NOMO-1 (cell line): Measurements from ENCODE around the gene NAV2.
"Not testable (repeated sequence)": the region's sequence is repeated elsewhere in the genome, so short reads cannot be mapped to it uniquely, and the experiment has no call there.

ENCODE experiments used
- DNase-seq, 2 experiments: peaks; one replicate each; lab custom pipeline; 2025; ENCODE audit not compliant: unreplicated experiment in 2 of 2; lab: John Stamatoyannopoulos, UW

NAV2 gene

DNA sequence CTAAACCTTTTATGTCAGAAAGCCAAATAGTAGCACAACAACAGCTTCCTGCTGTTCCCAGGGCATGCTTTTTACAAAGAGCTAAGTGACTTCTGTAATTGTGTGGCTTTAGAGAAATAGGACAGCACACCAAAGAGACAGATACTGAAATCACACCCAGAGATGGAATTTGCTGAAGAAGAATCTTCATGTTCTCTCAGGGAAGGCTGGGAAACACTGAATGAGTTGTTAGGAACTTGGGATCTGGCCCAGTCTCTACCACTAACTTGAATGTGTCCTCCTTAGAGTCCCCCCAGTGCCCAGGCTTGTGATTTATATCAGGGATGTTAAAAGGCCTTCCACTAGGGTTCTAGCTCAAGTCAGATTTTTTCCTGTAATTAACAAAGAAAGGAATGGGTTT, 272.5 kb downstream of the NAV2 start:
- no peak for DNase-seq

DNA sequence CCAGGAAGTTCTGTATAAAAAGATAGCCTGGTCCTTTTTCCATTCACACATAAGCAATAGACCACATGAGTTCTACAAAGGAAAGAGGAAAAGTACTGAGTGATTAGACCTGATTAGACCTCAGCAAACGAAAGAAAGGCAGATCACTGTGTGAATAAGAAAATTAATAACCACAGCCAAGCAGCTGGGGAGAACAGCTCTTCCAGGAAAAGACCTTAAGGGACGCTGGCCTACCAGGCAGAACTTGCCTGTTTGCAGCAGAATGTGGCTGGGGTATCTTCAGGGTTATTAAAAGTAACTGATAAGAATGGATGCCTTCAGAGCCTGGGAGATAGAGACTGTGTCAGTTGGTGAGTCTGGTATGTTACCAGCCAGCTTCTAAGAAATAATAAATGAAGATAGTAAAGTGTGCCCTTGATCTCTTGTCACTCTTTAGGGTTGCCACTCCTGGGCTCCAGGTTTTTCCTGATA, 274.7 kb downstream of the NAV2 start:
- no peak for DNase-seq

DNA sequence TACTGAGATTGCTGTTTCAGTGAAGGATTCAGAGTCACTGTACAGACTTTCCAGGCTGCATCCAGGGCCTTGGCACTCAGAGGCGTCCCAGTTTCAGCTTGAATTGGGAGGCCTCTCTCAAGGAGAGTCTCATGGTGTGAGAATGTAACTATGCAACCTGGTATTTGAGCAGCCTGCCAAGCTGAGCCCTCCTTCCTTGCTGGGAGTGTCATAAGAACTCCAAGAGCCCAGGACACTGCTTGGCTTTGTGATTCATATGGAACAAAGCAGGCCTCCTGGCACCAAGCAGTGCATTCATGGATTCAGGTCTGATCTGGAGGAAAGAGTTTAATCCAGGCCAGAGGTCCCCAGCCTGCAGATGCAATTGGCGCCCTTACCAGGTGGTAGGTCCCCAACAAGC, 276.0 kb downstream of the NAV2 start:
- DNase-seq: no peak

DNA sequence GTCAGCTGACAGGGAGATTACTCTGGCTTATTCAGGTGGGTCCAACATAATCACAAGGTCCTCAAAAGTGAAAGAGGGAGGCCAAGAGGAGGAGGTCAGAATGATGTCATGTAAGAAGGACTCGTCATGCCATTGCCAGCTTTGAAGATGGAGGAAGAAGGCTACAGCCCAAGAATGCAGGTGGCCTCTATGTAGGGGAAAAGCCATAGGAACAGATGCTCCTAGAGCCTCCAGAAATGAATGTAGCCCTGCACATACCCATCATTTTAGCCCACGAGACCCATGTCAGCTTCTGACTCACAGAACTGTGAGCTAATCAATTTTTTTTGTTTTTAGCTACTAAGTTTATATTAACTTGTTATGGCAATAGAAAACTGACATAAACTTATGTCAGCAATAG, 276.6 kb downstream of the NAV2 start:
- DNase-seq: no peak

DNA sequence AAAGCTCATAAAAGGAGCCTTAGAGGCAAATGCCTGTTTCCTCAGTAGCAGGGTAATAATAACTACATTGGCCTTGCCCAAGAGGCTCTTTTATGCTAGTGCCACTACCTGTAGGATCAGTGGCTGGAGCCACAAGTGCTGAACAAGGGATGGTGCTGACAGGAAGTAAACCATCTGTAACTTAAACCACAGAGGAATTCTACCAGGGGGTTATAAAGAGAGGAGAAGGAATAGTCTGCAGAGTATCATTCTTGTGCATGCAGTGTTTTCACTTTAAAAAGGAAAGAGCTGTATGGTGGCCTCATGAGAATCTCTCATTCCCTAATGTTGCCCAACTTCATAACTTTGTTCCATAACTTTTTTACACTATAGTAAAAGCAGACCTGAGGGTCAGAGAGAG, 279.5 kb downstream of the NAV2 start:
- DNase-seq: no peak

DNA sequence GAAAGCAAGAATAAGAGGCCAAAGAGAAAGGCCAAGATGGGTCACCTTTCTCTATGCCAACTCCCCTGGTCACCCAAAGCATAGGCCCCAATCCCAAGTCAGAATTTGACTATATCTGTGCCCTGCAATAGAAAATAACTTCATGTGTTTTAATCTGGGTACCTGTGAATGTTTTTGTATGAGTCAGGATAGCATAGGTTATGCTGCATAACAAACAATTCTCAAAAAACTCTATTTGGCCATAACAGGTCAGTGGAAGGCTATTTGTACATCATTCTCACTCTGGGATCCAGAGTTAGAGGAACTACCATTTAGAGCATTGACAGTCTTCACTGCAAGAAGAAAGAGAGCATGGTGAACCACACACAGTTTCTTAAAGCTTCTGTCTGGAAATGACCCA, 280.4 kb downstream of the NAV2 start:
- DNase-seq: no peak

DNA sequence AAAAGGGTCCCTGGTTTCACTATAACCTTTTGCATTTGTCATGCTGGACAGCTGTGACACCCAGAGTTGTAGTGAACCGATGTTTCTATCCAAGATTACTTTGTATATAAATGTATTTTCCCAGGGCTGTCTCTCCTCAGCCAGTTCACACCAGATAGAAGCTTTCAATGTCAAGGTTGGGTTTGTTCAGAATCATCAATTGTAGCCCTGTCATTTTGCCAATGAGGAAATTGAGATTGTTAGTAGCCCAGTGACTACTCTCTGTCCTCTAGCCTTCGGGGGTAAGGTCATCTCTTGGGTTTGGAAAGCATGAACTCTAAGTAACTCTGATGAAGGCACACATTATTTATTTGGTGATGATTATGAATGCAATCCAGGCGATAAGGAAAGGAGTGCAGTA, 282.0 kb downstream of the NAV2 start:
- no peak for DNase-seq

DNA sequence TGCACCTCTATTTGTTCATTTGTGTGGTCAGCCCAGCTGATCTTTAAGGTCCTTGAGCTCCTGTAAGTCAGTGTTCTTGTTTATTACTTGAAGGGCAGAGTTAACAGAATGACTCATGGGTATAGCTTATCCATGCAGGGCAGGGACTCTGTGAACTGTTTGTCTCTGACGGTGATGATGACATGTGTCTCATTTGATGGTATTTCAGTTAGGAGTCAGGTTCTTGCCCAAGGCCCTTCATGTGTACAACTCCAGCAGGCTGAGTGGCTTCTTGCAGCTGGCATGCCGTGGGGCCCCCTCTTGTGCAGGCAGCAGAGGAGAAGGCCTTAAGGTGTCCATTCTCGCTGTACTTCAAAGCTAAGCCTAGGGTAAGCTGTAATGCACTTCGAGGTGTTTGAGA, 282.5 kb downstream of the NAV2 start:
- no peak for DNase-seq

DNA sequence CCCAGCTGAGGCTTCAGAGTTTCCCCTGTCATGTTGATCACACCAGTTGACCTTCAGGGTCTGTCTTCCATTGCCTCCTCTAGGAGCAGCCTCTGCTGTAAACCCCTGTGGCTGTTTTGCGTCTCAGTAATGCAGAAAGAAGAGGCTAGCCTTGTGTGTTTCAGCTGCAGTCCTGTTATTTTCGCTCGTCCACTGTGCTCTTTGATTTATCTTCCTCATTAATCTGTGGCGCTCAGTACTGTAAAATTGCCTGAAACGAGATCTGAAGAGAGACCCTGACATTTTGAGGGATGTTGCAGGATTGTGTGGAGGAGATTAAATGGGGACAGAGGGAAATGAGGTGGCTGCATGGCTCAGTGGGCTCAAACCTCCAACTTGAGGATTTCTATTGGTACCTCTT, 283.9 kb downstream of the NAV2 start:
- no peak for DNase-seq

DNA sequence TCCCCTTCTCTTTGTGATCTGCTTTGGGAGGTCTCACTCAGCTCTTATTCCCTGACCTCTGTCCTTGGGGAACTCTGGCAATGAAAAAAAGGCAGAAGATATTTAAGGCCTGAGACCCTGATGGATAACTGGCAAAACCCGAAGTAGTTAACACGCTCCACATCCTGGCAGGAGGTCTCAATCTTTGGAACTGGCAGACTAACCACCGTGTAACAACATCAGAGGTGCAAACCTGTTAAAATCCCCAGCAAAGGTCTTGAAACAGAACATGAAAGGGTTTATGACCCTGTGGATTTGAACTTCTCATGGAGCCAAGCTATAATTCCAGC, 287.3 kb downstream of the NAV2 start:
- no peak for DNase-seq

DNA sequence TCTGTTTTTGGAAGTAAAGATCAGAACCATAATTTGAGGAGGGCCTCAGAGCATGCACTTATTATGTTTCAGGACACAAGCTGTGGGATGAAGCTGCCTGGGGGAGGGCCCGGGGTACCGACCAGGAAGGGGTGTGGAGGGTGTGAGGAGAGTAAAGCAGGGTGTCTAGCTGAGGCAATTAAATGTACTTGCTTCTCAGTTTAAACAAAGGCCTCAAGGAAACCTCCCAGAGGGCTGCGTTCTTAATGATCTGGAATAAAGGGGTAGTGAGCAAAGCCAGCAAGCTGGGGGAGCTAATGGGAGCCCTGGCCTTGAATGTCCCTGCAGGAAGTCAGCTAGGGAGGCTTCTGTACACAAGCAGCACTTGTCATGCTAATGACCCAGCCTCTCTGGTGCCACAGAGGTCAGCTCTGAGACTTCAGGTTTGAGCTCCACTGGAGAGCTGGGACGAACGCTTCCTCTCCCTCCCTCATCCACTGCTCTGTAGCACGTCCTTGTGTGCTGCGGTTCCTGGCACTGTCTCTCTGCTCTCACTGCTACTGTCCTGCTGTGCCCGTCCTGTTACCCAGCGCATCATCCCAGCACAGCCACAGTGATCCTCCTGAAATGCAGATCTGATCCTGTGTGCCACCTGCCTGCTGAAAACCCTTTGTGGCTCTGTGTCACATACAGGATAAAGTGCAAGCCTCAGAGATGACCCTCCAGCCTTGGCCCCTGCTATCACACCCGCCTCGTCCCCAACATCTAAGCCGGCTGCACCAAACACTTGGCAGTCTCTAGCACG, 287.9 kb downstream of the NAV2 start:
- DNase-seq: no peak

DNA sequence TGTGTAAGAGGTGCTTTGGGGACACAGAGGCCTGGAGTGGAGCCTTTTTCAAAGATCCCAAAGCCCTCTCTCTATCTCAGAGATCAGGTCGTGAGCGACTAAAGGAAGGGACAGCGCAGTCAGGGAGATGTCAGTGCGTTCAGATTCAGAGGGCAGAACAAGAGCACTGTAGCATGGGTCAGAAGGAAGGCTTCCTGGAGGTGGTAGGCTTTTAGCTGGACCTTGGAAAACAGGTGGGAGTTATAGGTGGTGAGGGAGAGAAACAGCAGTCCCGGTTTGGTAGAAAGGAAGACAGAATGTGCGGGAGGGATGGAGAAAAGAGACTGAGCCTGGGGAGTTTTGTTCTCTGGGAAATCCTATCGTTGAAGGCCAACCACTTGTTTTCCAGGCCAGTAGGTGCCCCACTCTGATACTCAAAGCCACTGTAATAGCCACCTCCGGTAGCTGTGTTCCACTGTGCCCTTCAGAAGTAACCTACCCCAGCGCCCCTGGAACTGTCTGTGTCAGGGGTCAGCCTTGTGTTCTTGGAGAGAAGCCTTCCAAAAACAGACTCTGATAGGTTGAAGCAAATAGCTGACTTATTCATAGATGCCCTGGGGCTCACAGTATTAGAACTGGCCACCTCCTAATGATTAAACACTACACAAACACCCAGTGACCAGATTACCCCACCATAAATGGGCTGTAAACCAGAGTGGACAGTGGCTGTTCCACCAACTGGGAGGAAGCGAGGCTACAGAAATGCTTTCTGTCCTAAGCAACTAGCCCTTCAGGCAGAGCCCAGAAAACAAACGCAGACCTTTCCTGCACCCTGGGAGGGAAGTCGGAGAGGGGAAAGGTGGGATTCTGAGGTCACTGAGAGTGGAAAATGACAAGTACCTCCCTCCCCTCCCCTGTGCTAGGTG, 289.9 kb downstream of the NAV2 start:
- DNase-seq: no peak

DNA sequence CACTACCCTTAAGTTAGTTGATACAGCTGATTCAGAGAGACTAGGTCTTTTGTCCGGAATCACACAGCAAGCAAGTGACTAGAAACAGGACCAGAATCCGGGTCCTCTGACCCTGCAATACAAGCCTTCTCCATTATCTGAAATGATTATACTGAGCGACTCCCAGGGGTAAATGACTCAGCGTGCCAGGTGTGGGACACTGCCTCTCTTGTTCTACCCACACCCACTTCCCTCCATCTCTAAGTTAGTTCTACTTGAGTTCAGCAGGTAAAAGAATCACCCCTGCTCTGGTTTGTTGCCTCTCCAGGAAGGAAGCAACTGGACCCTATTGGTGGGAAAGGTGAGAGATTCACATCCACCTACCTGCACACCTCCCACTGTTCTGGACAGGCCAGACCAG, 290.7 kb downstream of the NAV2 start:
- no peak for DNase-seq

DNA sequence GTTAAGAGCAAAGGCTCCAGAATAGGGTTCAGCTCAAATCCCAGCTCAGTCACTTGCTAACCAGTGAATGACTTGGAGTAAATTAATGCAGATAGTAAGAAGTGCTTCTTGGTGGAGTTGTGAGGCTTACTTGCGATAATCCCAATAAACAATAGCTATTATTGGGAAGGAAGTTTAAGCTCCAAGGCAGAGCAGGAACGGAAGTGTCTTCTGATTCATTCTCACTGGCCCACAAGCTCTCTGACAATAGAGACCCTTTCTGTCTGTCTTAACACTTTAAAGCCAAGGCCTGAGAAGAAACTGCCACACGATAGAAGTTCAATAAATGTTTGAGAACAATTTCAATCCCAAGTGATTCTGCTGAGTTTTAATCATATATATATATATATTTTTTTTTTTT, 292.2 kb downstream of the NAV2 start:
- no peak for DNase-seq

DNA sequence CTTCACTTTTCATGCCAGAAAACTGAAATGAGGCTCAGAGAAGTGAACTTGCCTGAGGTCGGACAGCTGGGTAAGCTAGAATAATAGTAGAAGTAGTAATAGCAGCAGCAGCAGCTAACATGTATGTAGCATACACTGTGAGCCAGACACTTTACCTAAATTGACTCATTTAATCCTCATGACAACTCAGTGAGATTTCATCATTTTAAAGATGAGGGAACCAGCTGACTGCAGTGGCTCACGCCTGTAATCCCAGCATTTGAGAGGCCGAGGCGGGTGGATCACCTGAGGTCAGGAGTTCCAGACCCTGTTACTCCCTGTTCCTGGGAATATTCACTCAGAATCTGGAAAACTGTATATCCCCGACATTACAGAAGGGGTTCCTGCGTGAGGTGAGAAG, 293.1 kb downstream of the NAV2 start:
- no peak for DNase-seq

DNA sequence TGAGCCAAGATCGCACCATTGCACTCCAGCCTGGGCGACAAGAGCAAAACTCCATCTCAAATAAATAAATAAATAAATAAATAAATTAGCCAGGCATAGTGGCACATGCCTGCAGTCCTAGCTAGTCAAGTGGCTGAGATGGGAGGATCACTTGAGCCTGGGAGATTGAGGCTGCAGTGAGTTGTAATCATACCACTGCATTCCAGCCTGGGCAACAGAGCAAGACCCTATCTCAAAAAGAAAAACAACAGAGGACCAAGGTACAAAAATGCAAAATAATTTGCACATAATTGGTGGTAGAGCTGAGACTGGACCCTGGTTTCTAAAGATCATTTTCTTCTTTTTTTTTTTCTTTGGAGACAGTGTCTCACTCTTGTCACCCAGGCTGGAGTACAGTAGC, 294.0 kb downstream of the NAV2 start:
- DNase-seq: not testable (repeated sequence)

DNA sequence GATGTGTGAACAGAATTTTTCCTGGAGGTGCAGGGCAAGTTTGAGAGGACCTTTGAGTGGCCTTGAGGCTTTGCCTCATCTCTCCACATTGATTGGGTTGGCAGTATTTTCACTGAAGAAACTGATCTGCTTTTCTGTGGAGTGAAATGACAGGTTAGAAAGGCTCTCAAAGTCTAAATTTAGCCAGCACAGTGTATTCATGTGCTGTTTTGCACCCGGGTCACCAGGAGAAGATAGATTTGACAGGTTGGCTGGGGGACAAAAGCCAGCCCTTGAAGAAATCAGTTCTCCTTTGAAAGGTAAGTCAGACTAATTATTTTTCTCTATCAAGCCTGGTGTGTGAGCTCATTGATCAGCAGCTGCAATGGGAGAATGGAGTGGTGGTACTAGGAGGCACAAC, 294.7 kb downstream of the NAV2 start:
- no peak for DNase-seq

DNA sequence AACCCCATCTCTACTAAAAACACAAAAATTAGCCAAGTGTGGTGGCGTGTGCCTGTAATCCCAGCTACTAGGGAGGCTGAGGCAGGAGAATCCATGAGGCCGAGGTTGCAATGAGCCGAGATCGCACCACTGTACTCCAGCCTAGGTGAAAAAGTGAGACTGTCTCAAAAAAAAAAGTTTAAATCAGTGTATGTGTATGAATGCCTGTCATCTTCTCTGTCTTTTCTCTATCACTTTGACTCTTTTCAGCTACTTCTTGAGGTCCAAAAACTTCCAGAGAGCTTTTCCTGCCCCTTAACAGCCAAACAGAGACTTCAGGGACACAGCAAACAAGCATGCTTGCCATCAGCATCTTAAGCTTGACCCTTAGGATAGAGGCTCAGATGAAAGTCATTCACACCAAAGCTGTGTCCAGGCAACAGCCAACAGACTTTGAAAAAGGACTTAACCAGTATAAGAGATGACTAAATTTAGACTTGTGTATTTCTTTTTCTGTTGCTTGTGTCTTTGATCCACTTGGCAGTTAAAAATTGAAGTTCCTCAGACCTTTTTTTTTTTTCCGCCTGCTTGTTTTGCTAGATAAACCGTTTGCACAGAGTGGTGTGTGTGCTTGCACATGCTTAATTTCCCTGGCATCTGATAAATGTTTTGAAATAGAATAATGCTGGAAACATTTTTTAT, 295.7 kb downstream of the NAV2 start:
- DNase-seq: no peak

DNA sequence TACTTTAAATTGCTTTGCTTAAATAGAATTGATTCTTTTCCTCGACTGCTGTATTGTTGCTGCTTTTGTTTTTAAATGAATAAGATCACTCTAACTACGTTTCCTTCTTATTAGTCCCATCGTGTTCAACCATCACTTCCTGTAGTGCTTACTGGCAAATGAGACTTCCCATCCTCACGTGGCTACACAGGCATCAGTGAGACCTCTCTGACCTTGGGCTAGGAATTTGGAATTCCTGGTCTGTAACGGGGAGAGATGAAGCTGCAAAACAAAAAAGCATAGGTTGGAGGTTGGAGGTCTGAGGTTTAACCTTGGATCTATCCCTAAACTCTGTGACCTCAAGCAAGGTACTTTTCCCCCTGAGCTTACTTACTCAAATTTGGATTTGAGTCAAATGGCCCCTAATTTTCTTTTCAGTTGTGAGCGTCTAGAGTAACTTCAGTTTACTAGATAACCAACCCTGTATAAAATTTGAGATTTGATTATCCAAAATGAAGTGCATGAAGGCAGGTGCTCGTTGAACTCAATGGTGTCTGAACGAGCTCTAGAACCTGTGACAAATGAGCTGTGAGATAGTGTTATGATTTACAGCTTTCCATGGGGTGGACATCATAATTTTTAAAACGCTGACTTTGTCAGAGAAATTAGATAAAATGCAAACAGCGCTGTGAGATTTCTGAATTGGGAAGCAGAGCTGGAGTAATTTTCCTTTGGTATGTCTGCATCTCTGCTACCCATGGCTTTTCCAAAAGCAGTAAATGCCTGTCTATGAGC, 296.4 kb downstream of the NAV2 start:
- DNase-seq: no peak

DNA sequence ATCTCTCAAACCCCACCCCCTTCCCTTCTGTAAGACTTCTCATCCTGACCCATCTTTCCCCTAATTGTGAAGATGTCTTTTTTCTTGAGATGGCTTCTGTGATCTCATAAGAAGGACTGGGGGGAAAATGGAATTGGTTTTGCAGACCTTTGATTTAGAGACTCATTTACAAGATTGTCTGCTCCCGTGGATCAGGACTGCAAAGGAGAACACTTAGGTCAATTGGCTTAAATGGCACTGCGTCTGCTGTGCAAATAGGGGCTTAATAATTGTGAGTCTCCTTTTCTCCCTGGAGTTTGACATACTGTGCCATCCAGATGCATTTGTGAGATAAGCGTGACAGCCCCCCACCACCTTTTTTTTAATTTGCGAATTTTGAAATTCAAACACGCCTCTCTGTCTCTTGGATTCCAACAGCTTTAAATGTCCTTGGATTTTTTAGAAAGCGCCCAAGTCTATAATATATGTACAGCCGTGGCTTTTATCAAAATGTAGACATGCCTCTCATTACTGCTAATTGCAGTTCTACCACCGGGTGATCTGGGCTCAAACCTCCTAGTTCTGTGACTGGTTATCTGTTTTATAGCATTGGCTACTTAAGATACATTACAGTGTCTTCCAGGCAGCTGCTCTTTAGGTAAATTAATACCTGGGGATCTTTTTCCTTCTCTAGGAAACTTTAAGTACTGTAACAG, 297.7 kb downstream of the NAV2 start:
- no peak for DNase-seq
